M059J (cell line): Measurements from ENCODE around the gene WDR81. TPM values are rescaled to one million over a fixed set of nuclear protein-coding genes. Genes with fewer than 3 reads are reported as not detected.
A peak's percentile ranks its signal among the peaks of the same experiment; 100 is the strongest.
"Not testable (repeated sequence)": the region's sequence is repeated elsewhere in the genome, so short reads cannot be mapped to it uniquely, and the experiment has no call there.

Experiments
- DNase-seq: peaks from one replicate; pipeline ENCODE4 v3.0.0-alpha.2; 2012; ENCODE audit warnings: low read depth
- total RNA-seq: library from RNA; depleted of rRNA; stranded (reverse); fragments of >200 nt; shearing (Covaris generic); gene quantifications from 2 replicates; pipeline ENCODE4 v1.2.3, GENCODE V29; 2014

Gene WDR81
- total RNA-seq, 1 experiment from 2014 or later = 9.5 TPM

GRCh38 chr17:1730326-1731193 is 6.1 kb downstream of the WDR81 start:
- DNase-seq = peak; percentile 46

GRCh38 chr17:1731194-1731506 is 6.6 kb downstream of the WDR81 start:
- DNase-seq = no peak

GRCh38 chr17:1732241-1732832 is 7.8 kb downstream of the WDR81 start:
- DNase-seq = no peak

GRCh38 chr17:1732833-1733321 is 8.4 kb downstream of the WDR81 start:
- no peak for DNase-seq

GRCh38 chr17:1733759-1734158 is 9.3 kb downstream of the WDR81 start:
- DNase-seq = no peak

GRCh38 chr17:1735418-1735817 is 10.9 kb downstream of the WDR81 start:
- no peak for DNase-seq

GRCh38 chr17:1735834-1736347 is 11.4 kb downstream of the WDR81 start:
- DNase-seq = no peak

GRCh38 chr17:1736348-1737281 is 12.1 kb downstream of the WDR81 start:
- DNase-seq = peak; percentile 22

GRCh38 chr17:1737531-1738291 is 13.2 kb downstream of the WDR81 start:
- no peak for DNase-seq

- not testable (repeated sequence) for DNase-seq
These were observed 17.4 kb downstream of the WDR81 start for GRCh38 chr17:1741899-1742298.

GRCh38 chr17:1742371-1743087 is 18.0 kb downstream of the WDR81 start, which contains the start of gene SERPINF2:
SERPINF2 (plus strand) TSS chr17:1742871; CDS start chr17:1744996, 2,125 bp downstream.
- DNase-seq = no peak

- no peak for DNase-seq
These were observed 18.6 kb downstream of the WDR81 start for GRCh38 chr17:1743088-1743439.

- DNase-seq = no peak
These were observed 20.3 kb downstream of the WDR81 start for GRCh38 chr17:1744551-1745512.

GRCh38 chr17:1745513-1746020 is 21.1 kb downstream of the WDR81 start:
- DNase-seq = no peak

- DNase-seq = no peak
These were observed 22.6 kb downstream of the WDR81 start for GRCh38 chr17:1746975-1747543.

GRCh38 chr17:1750628-1751027 is 26.1 kb downstream of the WDR81 start:
- DNase-seq = no peak

GRCh38 chr17:1752425-1753262 is 28.1 kb downstream of the WDR81 start:
- DNase-seq = peak; percentile 23
